NCI-H2227 treated with DMSO at 0.1 percent for 48 hours (cell line): ENCODE data around the gene MARVELD1.

Experiments used
- DNase-seq: peaks from one replicate; lab custom pipeline; 2025; lab: John Stamatoyannopoulos, UW

Gene MARVELD1

DNA sequence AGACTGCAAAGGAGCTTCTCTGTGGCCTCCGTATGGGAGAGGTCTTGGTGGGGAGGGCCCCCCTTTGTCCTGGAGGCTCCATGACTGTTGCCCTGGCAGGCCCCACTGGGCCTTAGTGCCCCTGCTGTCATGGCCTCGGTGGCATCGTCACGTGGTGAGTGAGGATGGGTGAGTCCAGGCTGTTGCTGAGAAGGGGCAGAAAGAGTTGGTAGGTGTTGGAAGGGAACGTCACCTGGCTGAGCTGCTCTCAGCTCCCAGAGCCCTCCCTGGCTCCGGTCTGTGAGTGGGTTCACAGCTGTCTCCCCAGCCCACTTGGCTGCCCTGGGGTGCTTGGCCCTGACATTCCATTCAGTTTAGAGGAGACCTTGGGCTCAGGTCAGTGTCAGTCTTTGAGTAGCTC, 42.2 kb downstream of the MARVELD1 start:
- DNase-seq: no peak

DNA sequence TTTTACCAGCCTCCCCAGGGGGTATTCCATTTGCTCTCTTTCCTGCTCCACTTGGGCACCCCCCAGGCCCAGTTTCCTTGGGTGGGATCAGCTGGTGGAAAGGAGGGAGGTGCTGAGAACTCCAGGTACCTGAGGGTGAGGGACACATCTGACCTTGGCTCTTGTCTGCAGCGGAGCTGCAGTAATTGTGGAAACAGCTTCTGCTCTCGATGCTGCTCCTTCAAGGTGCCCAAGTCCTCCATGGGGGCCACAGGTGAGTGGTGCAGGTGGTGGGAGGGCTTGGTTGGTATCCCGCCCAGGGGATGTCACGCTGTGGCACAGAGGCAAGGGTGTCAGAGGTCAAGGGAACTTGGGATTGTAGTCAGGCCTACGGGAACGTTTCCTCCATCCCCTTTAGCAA, 43.9 kb downstream of the MARVELD1 start:
- DNase-seq: no peak

DNA sequence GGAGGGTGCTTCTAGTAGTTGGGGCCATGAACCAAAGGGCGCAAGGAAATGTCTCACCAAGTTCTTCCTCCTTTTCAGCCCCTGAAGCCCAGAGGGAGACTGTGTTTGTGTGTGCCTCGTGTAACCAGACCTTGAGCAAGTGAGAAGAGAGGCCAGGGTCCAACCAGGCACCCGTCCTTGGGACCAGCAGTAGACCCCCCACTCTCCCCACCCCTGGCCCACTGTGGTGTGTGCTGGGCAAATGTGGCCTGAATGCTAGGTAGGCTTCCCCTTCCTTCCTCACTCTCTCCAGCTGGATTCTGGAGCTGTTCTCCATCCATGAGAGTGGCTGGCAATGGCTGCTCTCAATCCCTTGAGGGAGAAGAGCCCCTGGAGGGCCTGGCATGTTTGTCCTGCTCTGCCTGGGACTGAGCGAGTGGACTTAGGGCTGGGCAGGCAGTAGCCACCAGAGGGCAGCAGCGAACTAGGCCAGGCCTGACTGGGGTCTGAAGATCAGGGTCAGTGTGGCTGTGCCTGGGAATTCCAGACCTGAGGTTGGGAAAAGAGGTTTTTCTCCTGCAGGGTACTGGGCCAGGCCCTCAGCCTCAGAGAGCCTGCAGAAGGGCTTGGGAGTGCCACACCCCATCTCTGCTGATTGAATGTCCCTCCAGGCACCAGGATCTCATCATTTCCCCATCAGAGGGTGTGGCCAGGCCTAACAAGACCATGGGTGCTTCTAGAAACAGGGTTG, 45.8 kb downstream of the MARVELD1 start:
- DNase-seq: peak; percentile 47

DNA sequence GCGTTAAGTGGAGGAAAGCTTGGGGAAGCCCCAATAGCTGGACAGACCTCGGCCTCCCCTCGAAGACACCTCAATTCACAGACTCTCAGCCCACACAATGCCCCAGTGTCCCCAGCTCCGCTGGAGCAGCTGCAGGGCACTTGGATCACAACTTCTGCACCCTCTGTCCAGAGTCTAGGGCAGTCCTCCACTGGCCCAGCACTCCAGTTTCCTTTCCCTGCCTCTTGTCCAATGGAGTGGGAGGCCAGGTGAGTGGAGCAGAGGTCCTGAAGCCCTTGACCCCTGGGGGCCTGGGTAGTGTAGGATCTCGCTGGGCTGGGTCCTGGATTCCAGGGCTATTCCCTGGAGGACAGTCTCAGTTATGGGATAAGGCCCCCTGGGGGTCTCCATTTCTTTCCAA, 46.4 kb downstream of the MARVELD1 start:
- no peak for DNase-seq

DNA sequence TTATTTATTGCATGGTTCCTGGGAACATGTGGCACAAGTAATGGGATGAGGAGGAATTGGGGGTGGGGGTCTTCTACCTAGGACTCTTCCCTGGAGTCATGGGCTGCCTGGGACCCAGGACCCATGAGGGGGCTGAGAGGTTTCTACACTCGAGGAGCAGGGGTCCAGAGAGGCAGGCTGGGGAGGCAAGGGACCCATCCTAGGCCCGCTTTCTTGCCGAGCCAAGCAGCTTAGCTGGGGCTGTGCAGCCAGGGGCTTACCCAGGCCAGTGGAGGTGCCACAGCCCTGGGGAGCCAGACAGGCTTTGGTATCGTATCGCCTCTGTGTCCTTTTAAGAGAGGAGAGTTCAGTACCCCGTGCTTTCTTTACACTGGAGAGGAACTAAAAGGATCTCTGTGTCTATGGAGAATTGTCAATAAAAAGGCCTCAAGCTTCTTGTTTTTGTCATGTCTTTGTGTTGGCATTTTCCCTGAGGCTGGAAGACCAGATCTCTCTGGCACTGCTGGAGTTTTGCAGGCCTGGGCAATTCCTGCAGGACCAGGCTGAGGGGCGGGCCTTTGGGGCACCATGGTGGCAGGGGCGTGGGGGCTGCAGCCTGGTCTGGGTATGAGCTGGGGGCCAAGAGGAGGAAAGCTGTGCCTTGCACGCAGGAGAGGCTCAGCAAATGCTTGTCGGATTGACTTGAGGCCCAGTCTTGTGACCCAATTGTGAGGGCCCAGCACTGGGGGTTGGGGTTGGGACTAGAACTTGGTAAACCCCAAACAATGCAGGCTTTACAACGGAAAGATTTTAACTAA, 47.1 kb downstream of the MARVELD1 start:
- DNase-seq: no peak

DNA sequence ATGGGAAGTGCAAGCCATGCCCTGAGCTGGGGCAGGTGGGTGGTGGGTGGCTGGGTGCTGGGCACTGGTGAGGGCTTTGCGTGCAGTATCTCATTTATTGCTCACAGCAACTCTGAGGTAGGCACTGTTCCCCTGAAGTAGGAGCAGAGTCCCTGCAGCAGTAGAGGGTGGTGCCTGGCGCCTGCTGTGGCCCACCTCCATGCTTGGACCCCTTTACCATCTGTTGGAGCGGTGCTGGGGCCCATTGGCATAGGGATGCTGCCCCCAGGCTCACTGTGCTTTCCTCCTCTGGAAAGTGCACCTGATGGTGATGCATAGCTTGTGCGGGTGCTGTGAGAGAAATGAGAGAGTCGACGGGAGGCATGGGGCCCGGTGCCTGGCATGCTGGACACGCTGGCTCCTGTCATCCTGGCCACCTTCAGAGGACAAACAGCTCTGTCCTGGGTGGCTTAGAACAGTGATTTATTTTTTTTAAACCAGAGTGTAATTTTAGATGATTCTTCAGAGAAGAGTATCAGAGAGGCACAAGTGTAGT, 47.9 kb downstream of the MARVELD1 start:
- DNase-seq: no peak

DNA sequence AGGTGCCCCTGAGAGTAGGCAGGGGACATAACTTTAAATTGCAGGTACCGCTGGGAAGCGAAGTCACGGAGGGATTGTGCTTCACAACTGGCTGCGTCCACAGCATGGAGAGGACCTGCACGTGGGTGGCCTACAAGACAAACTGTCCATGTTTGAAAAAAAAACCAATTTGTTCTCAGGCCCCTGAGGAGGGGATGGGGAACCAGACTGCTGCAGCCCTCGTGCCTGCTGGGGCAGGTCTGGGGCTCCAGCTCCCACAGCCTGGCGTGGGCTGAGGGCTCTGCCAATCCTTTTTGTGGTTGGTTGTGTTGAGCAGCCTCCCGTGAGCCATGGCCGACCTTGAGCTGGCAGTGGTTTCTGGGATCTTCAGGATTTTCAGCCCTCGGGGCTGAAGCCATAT, 48.5 kb downstream of the MARVELD1 start:
- DNase-seq: no peak

DNA sequence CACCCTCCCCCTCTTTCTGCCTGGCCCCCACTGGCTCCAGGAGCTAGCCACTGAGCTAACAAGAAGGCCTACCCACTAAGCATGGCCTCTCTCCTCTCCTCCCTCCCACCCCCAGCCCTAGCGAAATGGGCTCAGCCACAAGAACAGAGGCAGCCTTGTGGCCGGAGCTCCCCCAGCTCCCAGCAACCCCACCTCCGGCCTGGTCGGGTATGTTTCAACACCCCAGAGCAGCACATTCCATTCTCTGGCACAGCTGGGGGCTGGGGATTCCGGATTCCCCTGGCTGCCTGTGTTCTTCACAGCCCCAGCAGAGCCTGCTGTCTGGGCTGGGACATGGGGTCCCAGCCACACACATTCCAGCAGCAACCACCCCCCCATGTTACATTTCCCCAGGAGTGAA, 49.3 kb downstream of the MARVELD1 start:
- DNase-seq: no peak

DNA sequence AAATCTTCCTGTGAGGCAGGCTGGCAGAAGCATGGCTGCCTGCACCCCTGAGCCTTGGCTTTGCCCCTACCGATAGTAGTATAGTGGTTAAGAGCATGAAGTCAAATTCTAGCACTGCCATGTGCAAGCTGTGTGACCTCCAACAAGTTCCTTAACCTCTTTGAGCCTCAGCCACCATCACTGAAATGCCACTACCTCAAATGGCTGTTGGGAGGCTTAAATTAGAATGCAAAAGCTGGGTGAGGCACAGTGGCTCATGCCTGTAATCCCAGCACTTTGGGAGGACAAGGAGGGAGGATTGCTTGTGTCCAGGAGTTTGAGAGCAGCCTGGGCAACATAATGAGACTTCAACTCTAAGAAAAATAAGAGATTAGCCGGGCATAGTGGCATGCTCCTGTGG, 49.9 kb downstream of the MARVELD1 start:
- DNase-seq: no peak

DNA sequence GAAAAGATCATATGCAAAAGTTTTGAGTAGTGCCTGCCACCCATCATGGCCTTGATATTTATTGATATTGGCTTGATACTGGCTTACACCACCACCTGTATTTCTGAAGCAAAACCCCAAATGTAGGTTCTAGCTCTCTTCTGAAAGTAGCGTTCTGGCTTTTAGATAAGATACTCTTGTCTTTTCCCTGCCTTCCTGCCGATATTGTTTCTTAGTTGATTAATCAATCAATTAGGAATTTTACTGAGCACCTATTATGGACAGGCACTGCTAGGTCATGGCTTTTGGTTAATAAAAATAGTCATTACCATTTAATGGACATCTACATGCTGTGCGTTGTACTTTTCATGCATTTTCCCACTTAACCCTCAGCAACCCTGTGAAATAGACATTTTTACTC, 50.4 kb downstream of the MARVELD1 start:
- DNase-seq: no peak

DNA sequence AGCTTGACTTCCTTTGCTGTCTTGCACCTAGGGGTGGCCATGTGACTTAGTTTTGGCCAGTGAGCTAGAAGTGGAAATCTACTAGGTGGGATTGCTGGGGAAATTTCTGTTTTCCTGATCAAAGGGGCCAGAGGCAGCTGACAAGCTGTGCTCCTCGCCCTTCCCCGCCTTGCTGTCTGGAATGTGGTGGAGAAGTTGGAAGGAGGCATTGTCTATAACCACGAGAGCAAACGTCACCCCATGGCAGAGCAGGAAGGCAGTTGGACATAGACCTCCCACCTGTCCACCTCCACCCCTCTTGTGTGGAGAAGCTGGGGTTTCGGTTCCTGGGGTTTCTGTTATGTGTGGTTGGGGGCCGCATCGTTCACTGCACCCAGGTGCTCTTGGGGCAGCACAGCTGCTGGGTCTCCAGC, 51.0 kb downstream of the MARVELD1 start:
- no peak for DNase-seq

DNA sequence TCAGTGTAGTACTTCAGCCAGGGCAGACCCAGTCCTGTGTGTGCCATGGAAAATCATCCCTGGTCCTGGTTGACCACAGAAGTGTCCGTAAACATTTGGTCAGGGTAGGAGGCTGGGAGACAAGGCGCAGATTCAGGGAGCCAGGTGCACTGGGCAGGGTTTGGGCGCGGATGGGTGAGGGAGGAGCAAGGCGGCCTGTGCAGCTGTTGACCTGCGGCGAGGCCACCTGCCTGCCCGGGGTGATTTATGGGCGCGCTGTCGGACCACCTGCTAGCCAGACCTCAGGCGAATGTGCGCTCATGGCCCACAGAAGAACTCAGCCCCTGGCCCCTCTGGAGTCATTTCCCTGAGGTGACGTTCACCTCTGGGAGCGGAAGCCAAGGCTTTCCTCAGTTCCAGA, 51.7 kb downstream of the MARVELD1 start:
- no peak for DNase-seq

DNA sequence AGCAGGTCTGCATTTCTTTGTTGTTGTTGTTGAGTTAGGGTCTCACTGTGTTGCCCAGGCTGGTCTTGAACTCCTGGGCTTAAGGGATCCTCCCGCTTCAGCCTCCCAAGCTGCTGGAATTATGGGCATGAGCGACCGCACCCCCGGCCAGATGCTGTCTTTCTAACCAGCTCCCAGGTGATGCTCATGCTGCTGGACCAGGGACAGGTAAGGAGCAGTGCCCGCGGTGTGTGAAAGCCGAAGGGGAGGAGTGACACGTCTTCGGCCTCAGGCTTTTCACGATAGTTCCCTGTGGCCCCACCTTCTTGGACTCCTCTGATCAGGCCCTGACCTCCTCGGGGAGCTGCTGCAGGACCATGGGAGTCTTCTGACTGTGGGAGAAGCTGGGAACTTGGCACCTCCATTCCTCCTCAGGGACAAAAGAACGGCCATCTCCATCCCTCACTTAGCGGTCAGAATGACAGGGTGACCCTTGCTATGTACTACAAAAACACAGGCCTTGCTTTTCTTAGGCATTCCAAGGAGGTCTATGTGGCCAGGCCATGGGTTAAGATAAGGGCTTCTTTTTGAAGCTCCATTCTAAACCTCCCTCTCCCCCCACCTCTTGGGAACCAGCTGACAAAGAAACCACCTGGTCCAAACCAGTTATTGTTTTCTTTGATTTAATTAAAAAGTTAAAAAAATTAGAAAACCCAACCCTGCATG, 52.7 kb downstream of the MARVELD1 start:
- DNase-seq: no peak

DNA sequence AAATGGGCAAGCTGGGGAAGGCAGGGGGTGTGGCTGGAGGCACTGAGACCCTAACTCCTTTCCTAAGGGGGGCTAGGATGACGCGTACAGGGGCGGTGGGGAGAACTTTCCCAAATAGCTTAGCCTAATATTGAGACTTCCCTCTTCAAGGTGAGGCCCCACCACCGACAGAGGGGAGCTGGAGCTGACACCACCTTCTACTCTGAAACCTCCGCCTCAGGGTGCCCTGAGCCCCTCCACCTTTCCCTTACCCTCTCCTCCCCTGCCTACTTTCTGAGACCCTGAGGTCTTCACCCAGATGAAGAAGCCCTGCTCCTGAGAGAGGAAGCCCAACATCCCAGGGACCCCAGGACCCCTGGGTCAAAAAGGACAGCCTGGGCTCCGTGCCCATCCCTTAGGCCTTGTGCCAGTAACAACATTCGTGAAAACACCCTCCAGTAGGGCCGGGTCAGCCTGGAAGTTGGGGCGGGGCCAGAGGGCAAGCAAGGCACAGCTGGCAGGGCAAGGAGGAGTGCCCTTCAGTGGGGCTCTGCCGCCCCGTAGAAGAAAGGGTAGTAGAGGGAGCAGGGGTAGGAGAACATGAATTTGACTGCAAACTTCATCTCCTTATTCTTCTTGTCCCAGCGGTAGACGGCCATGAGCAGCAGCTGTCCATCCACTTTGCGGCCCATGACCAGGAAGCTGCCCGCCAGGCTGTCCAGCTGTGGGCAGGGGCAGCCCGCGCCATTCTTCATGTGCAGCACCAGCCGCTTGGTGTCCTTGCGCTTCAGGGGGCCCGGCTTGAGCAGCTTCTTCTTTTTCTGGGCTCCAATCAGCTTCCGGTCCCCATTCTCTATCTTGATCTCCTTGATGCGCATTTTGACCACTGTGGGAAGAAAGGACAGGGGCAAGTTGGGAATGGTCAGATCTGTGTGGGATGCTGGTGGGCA, 53.7 kb downstream of the MARVELD1 start:
- DNase-seq: no peak
